Nephron progenitor cell (in vitro differentiated cells): ENCODE measurements around the gene IL2RA.

ENCODE experiments used
- DNase-seq: peaks from one replicate; pipeline ENCODE4 v3.0.0; 2021
- H3K27ac Mint-ChIP-seq: 2 replicates; pipeline ENCODE4 v1.8.0; 2021; ENCODE audit warnings: mild to moderate bottlenecking, moderate library complexity, mixed read lengths
- H3K27me3 Mint-ChIP-seq: 2 replicates; pipeline ENCODE4 v1.8.0; 2021; ENCODE audit warnings: mild to moderate bottlenecking, low read depth, mixed read lengths; ENCODE audit not compliant: poor library complexity
- H3K36me3 Mint-ChIP-seq: 2 replicates; pipeline ENCODE4 v1.8.0; 2021; ENCODE audit warnings: low read depth, mixed read lengths
- H3K4me1 Mint-ChIP-seq: 2 replicates; pipeline ENCODE4 v1.8.0; 2021; ENCODE audit warnings: mixed read lengths
- H3K4me3 Mint-ChIP-seq: 2 replicates; pipeline ENCODE4 v1.8.0; 2021; ENCODE audit warnings: mild to moderate bottlenecking, moderate library complexity, mixed read lengths
- H3K9me3 Mint-ChIP-seq: 2 replicates; pipeline ENCODE4 v1.8.0; 2021; ENCODE audit warnings: mild to moderate bottlenecking, moderate library complexity, mixed read lengths
- TF ChIP-seq, protein P1 (sequence below): fragments of 200-600 bp; sonication (generic); IDR thresholded peaks from 2 replicates; pipeline ENCODE4 v1.5.0; 2021; ENCODE audit warnings: antibody characterized with exemption

The IL2RA gene

DNA sequence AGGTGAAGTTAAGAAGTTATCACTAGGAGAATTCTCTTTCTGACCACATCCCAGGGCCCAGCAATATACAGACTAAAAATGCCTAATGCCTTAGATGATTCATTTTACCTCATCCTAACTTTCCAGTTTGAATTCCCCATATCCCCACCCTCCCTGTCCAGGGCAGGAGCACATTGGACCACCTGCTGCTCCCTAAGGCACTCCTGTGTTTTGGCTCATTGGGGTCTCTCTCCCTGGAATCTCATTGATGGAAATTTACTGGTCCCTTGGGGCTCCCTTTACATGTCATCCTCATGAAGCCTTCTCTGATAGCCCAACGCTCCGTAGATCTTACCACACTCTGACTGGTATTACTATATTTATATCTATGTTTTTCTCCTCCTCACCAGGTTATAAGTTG lies 2.7 kb downstream of the IL2RA start:
- peaks cover 41% of the 10 kb centered on the region for H3K27me3 Mint-ChIP-seq
- H3K36me3 Mint-ChIP-seq: no peaks in the 10 kb centered on the region
- peaks cover 15% of the 10 kb centered on the region for H3K4me1 Mint-ChIP-seq
- H3K9me3 Mint-ChIP-seq: no peaks in the 10 kb centered on the region
- no peak for DNase-seq
- TF ChIP-seq, protein P1, sequence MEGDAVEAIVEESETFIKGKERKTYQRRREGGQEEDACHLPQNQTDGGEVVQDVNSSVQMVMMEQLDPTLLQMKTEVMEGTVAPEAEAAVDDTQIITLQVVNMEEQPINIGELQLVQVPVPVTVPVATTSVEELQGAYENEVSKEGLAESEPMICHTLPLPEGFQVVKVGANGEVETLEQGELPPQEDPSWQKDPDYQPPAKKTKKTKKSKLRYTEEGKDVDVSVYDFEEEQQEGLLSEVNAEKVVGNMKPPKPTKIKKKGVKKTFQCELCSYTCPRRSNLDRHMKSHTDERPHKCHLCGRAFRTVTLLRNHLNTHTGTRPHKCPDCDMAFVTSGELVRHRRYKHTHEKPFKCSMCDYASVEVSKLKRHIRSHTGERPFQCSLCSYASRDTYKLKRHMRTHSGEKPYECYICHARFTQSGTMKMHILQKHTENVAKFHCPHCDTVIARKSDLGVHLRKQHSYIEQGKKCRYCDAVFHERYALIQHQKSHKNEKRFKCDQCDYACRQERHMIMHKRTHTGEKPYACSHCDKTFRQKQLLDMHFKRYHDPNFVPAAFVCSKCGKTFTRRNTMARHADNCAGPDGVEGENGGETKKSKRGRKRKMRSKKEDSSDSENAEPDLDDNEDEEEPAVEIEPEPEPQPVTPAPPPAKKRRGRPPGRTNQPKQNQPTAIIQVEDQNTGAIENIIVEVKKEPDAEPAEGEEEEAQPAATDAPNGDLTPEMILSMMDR: no peak
- no peak overlapping the region for H3K4me3 Mint-ChIP-seq
- no peak overlapping the region for H3K27ac Mint-ChIP-seq

DNA sequence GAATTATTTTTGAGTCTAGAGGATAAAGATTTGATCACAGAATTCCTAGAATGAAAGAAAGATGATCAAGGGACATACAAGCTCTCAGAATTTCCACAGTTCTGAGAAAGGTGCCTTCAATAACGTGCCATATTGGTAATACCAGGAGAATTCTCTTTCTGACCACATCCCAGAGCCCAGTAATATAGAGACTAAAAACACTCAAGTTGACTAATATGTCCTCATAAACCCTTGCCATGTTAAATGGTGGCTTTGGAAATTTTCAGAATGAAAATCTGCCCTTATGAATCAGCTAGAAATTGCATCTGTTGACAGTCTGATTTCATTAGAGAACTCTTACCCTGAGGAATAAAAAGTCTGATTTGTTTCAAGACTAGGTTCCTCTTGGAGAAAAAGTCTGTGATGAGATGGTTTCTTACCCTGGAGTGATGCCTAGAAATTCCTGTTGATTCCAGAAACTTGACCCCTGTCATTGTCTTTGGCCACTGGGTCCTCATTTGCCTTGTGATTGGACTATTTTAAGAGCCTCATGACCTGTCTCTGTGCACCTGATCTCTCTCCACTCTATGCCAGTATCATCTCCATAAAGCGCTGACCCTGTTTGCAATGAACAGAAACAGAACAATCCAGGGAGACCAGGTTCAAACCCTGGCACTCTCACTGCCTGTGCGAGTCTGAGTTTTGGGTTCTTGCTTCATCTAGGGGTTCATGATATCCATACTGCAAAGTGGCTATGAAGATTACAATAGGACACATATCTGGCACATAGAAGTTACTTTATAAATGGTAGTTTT lies 3.3 kb downstream of the IL2RA start:
- Mint-ChIP-seq H3K36me3 (no peaks in the 10 kb centered on the region), H3K27me3 (peaks cover 44% of the 10 kb centered on the region), H3K9me3 (no peaks in the 10 kb centered on the region), H3K27ac (no peak overlapping the region), H3K4me1 (peaks cover 21% of the 10 kb centered on the region), H3K4me3 (no peak overlapping the region)
- TF ChIP-seq, protein P1: no peak
- no peak for DNase-seq

DNA sequence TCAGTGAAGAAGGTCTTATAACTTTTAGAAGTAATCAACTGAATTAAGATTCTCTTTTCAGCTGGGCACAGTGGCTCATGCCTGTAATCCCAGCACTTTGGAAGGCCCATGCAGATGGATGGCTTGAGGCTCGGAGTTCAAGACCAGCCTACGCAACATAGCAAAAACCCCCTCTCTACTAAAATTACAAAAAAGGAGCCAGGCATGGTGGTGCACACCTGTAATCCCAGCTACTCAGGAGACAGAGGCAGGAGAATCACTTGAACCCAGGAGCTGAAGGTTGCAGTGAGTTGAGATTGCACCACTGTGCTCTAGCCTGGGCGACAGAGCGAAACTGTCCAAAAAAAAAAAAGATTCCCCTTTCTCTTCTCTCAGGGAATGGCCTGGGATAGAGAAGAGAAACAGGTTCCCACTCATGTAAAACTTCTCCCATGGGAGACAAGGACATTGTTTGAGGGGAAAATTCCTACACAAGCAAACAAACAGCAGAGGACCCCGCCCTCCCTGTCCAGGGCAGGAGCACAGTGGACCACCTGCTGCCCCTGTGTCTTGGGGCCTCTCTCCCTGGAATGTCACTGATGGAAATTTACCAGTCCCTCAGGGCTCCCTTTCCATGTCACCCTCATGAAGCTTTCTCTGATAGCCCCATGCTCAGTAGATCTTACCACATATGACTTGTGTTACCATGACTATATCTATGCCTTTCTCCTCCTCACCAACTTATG lies 5.6 kb downstream of the IL2RA start:
- Mint-ChIP-seq H3K9me3 (no peaks in the 10 kb centered on the region), H3K27me3 (peaks cover 50% of the 10 kb centered on the region), H3K4me3 (no peak overlapping the region), H3K27ac (no peak overlapping the region), H3K4me1 (peaks cover 31% of the 10 kb centered on the region), H3K36me3 (no peaks in the 10 kb centered on the region)
- TF ChIP-seq, protein P1: no peak
- no peak for DNase-seq

DNA sequence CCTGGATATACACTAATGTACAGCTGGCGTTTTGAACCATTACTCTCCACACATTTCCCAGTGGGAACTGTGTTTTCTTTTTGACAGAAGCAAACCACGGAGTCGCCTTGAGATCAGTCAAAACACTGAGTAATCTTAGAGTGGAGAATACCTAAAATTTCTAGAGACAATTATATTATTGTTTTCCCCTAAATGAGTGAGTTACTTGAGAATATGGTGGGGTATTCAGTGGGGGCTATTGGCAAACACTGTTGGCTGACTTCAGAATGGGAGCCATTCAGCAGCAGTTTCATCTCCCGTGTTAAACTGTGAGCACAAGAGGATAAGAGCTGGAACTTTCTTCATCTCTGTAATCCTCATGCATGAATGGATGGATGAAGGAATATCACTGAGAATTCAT lies 6.2 kb downstream of the IL2RA start:
- no peak for DNase-seq
- no peak overlapping the region for H3K4me3 Mint-ChIP-seq
- TF ChIP-seq, protein P1: no peak
- H3K4me1 Mint-ChIP-seq: peaks cover 31% of the 10 kb centered on the region
- H3K36me3 Mint-ChIP-seq: no peaks in the 10 kb centered on the region
- H3K9me3 Mint-ChIP-seq: no peaks in the 10 kb centered on the region
- H3K27me3 Mint-ChIP-seq: peaks cover 50% of the 10 kb centered on the region
- no peak overlapping the region for H3K27ac Mint-ChIP-seq

DNA sequence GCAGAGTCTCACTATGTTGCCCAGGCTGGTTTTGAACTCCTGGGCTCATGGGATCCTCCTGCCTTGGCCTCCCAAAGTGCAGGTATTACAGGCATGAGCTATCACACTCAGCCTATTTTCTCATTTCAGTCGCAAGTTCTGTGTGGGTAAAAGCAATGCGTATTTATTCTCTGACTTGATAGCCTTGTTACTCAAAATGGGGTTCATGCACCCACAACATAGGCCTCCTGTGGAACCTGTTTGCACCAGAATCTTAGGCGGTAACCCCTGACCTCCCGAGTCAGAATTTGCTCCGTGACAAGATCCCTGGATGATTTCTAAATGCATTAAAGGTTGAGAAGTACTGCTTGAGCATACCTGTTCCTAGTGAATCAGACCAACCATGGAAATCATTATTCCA lies 7.3 kb downstream of the IL2RA start:
- H3K9me3 Mint-ChIP-seq: no peaks in the 10 kb centered on the region

More for the DNA sequence above, 7.3 kb downstream of the IL2RA start:
- DNase-seq: no peak
- Mint-ChIP-seq H3K4me1 (peaks cover 35% of the 10 kb centered on the region), H3K4me3 (no peak overlapping the region), H3K27me3 (peaks cover 55% of the 10 kb centered on the region), H3K36me3 (no peaks in the 10 kb centered on the region), H3K27ac (no peak overlapping the region)
- TF ChIP-seq, protein P1: no peak
